ENCODE data around the gene SLC35F3.
"Not testable (repeated sequence)": the region's sequence is repeated elsewhere in the genome, so short reads cannot be mapped to it uniquely, and the experiment has no call there.

Gene SLC35F3

GRCh38 chr1:234320069-234320468 is 415.6 kb downstream of the SLC35F3 start:
- no peak for DNase-seq (ENCODE audit: low read depth, low spot score)

- no peak for DNase-seq (ENCODE audit: low read depth, low spot score)
These were observed 416.1 kb downstream of the SLC35F3 start for GRCh38 chr1:234320549-234320948.

- DNase-seq (ENCODE audit: low read depth, low spot score), result no peak
These were observed 416.8 kb downstream of the SLC35F3 start for GRCh38 chr1:234321231-234321630.

- no peak for DNase-seq (ENCODE audit: low read depth, low spot score)
These were observed 417.6 kb downstream of the SLC35F3 start for GRCh38 chr1:234322097-234322496.

GRCh38 chr1:234322979-234323378 is 418.5 kb downstream of the SLC35F3 start:
- no peak for DNase-seq (ENCODE audit: low read depth, low spot score)

GRCh38 chr1:234324821-234325220 is 420.3 kb downstream of the SLC35F3 start:
- no peak for DNase-seq (ENCODE audit: low read depth, low spot score)

- DNase-seq (ENCODE audit: low read depth, low spot score), result no peak
These were observed 421.5 kb downstream of the SLC35F3 start for GRCh38 chr1:234325878-234326496.

- no peak for DNase-seq (ENCODE audit: low read depth, low spot score)
These were observed 422.3 kb downstream of the SLC35F3 start for GRCh38 chr1:234326497-234327366.

- DNase-seq (ENCODE audit: low read depth, low spot score), result no peak
These were observed 423.2 kb downstream of the SLC35F3 start for GRCh38 chr1:234327577-234328164.

- no peak for DNase-seq (ENCODE audit: low read depth, low spot score)
These were observed 426.4 kb downstream of the SLC35F3 start for GRCh38 chr1:234330843-234331215.

- DNase-seq (ENCODE audit: low read depth, low spot score), result no peak
These were observed 427.0 kb downstream of the SLC35F3 start for GRCh38 chr1:234331507-234331906.

- no peak for DNase-seq (ENCODE audit: low read depth, low spot score)
These were observed 431.9 kb downstream of the SLC35F3 start for GRCh38 chr1:234336359-234336758.

- no peak for DNase-seq (ENCODE audit: low read depth, low spot score)
These were observed 432.8 kb downstream of the SLC35F3 start for GRCh38 chr1:234337233-234337632.

- DNase-seq (ENCODE audit: low read depth, low spot score), result no peak
These were observed 436.1 kb downstream of the SLC35F3 start for GRCh38 chr1:234340528-234340927.

GRCh38 chr1:234342774-234343173 is 438.3 kb downstream of the SLC35F3 start:
- DNase-seq (ENCODE audit: low read depth, low spot score), result no peak

GRCh38 chr1:234345237-234345636 is 440.8 kb downstream of the SLC35F3 start:
- DNase-seq (ENCODE audit: low read depth, low spot score), result no peak

- no peak for DNase-seq (ENCODE audit: low read depth, low spot score)
These were observed 444.5 kb downstream of the SLC35F3 start for GRCh38 chr1:234348964-234349363.

GRCh38 chr1:234355782-234356510 is 451.5 kb downstream of the SLC35F3 start:
- no peak for DNase-seq (ENCODE audit: low read depth, low spot score)

- DNase-seq (ENCODE audit: low read depth, low spot score), result not testable (repeated sequence)
These were observed 452.3 kb downstream of the SLC35F3 start for GRCh38 chr1:234356615-234357269.

GRCh38 chr1:234357831-234358230 is 453.4 kb downstream of the SLC35F3 start:
- DNase-seq (ENCODE audit: low read depth, low spot score), result no peak

- no peak for DNase-seq (ENCODE audit: low read depth, low spot score)
These were observed 456.7 kb downstream of the SLC35F3 start for GRCh38 chr1:234361102-234361603.

Data from brain pericyte (primary cell).